Glomerular visceral epithelial cell (primary cell): Measurements from ENCODE around the gene BDKRB1.
A peak's percentile ranks its signal among the peaks of the same experiment; 100 is the strongest.

ENCODE experiments used
- DNase-seq: peaks from one replicate; pipeline ENCODE4 v3.0.0-alpha.2; 2016; ENCODE audit errors: extremely low spot score

Gene BDKRB1

DNA sequence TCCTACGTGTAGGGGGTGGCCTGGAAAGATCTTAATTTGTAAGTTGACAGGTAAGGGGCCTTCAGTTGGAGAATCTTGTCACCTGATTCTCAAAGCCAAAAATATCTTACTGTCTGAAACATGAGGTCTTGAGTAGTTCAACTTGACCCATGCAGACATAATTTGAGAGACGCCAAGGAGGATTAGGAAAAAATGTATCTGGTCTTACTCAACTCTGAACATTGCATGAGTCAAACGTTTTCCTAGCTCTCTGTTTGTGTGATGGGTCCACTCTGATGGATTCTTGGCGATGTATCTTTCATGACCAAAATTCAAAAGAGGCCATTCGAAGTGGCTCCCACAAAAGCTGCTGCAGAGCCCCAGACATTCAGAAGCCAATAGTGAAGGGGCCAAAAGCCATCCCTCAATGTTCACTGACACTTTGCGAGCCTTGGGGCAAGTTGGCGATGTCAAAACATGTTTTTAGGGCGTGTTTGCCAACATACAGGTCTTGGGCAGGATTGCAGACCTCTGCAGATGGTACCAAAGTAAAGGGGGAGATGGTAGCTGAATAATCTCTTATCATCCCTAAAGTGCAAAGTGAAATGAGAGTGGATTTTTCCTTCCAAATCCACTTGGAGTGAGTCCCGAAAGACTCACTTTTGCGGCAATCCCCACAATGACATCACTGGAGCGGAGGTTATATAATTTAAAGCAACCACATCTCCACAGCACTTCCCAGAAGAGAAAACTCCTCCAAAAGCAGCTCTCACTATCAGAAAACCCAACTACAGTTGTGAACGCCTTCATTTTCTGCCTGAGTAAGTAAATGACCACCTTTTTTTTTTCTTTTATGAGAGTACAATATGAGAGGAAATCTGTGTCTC lies at the start of gene BDKRB1:
Gene BDKRB1 (plus strand): TSS at position 710 of the 866 bp plus-strand sequence. CDS start 7,473 bp downstream, outside the sequence.
- DNase-seq = no peak

DNA sequence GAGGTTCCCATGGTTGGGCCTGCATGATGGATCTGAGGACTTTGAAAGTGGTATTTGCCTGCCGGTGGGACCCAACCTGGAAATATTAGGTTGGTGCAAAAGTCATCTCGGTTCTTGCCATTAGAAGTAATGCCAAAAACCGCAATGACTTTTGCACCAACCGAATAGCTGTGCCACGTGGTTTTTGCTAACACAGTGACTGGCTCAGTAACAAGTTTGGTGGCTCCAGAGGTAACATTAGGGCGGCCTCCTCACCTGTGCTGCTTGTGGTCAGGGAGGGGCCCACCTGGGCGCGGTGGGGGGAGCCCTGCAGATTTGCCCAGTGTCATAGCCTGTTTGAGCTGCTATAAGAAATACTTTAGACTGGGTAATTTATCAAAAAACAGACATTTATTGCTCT lies 49.5 kb upstream of the BDKRB1 start:
- DNase-seq = no peak

DNA sequence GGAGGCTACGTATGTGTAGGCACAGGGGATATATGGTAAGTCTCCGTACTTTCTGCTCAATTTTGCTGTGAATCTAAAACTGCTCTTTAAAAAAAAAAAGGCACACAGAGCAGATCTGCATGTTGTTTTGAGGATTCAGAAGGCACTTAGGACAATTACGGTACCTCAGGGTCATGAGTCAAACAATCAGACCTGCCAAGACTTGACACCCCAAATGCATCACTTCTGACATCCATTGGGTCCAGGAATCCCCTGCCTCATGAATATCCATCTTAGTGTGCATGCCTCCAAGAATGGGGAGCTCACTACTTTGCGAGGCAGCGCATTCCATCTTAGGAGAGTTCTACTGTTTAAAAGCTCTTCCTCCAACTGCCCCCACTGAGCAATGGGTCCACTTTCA lies 48.3 kb upstream of the BDKRB1 start:
- DNase-seq = no peak

DNA sequence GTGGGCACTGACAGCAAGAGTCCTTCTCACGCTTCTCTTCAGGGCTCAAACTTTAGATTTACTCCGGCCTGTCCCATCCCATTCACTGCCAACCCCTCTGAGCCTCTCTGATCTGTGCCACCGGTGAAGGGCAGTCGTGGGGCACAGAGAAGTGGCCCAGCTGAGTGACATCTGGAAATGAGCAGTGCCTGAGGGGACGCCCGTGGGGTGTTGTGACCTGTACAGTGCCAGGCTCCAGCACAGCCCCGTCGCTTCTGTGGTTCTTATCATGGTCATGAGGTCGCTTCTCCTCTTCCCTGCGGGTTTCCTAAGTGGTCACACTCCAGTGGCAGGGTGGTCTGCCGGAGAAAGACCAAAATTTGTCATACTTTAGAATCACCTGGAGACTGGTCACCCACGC lies 47.3 kb upstream of the BDKRB1 start:
- DNase-seq = no peak

DNA sequence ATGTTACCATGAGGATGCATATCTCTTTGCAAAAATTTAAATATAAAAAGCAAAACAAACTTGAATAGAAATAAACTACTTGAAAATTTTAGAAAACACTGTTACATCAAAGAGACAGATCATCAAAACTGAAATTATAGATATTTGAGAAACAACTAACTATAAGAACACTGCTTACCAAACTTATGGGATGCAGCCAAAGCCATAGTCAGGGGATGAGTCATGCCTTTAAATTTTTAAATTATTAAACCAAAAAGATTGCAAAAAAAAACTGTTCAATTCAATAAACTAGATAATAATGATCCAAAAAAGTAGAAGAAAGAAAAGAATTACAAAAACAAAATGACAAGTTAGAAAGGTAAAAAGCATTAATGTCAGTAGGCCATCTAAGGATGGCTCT lies 43.9 kb upstream of the BDKRB1 start:
- DNase-seq = no peak

DNA sequence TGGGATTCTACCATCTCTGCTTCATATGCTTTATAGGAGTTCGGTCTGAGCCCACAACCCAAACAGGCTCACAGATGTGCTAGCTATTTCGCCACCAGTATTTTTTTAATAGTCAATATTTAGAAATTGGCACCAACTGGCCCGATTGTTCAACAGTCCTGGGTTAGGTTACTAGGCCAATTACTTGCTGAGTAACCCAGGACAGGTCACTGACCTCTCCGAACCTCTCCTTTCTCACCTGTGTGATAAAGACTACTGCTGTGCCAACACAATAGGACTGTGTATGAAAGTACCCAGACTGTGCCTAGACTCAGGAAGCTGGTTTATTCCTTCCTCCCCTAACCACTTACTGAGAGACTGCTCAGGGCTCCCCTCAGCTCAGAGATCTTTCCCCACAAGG lies 43.1 kb upstream of the BDKRB1 start:
- DNase-seq = no peak

DNA sequence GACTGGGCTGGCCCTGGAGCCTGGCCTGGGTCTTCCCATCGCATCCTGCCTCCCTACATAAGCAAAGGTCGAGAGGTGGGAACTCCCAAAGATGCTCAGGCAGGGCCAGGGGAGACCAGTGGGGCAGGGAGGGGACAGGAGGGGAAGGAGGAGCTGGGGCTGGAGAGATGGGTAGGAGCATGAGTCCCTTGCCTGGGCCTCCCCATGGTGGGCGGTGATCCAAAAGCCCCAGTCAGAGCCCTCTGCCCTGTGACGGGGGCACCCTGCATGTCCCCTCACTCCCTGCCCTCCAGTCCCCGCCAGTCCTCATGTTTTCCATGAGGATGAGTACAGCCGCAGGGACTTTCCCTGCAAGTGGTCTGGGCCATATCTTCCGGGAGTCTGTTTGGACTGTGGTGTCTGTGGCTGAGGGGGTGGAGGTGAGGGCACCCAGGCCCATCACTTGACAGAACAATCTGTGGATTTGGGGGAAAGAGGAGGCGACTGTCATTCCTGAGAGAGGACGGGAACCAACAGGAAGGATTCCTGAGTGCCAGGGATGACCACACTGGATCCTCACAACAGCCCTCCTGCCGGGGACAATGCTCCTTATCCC lies 42.0 kb upstream of the BDKRB1 start:
- peak; percentile 48 for DNase-seq

DNA sequence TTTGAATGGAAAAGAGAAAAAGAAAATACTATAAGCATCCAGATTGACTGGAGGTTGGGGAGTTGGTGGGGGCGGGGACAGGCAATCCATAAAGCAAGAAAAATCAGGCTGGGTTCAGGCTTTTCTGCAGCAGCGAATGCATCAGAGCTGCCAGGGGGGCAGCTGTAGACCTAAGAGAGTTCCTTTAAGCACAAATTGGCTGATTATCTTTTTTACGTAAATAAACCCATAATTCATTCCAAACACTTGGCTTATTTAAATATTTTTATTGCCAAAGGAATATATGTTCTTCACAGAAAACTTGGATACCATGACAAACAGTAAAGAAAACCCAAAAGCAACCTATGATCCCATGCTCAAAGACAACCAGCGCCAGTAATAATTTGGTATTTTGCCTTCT lies 41.2 kb upstream of the BDKRB1 start:
- no peak for DNase-seq

DNA sequence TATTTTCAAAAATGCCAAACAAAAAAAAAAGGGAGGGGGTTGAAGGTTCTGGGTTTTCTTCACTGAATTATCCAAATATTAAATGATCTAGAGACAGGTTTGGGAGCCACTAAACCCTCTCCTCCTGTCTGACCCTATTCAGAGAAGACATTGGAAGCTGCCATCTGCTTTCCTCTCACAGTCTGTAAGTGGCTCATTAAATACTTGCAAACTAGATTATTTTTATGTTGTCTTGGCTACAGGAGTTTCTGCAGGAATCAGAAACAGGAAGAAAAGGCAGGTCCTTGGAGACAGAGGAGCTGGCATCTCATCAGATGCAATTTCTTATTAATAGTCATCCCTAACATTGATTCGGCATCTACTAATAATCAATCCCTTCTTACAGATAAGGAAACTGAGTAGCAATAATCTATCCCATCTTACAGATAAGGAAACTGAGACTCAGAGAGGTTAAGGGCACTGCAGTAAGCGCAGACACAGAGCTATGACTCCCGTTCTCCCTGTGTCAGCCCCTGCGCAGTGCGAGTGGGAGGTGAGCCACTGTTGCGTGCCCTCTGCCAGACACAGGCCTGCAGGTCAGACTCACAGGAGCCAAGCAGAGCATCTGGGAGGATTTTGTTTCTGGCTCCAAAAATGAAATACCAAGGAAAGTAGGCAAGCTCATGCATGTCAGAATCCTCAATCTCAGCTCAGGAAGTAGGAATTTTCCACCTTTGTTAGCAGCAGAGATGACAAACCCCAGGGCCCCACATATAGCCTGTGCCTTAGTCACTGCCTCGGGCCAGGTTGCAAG lies 40.4 kb upstream of the BDKRB1 start:
- no peak for DNase-seq

DNA sequence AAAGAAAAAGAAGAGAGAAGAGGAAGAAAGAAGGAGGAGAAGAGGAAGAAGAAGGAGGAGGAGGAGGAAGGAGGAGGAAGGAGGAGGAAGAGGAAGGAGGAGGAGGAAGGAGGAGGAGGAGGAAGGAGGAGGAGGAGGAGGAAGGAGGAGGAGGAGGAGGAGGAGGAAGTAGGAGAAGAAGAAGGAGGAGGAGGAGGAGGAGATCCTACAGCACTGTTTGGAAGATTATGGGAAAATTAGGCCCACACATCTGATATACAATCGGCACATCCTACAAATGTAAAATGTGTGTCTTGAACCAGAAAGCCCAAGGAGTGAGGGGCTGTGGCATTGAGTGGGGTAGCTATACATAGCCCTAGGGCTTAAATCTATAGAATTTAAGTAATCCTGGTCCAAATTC lies 39.4 kb upstream of the BDKRB1 start:
- no peak for DNase-seq

DNA sequence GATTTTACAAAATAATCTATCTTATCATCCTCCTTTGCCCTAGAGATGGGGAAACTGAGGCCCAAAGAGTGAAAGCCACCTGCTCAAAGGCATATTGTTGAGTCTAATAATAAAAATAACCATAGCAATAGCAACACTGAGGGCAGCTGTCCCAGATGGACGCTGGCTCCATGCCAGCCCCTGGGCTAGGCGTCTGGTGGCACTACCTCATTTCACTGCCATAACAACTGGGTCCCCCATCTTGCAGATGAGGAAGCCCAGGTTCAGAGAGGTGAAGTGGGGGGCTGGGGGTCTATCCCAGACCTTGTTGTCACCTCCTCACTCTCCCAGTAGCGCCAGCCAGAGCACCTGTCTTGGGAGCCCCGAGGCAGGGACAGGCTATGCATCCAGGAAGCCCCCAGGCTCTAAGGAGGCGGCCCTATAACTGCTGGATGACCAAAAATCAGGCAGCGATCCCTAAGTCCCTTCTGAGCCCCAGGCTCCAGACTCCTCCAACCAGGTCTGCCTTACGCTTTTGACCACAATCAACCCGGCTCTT lies 38.6 kb upstream of the BDKRB1 start:
- no peak for DNase-seq

DNA sequence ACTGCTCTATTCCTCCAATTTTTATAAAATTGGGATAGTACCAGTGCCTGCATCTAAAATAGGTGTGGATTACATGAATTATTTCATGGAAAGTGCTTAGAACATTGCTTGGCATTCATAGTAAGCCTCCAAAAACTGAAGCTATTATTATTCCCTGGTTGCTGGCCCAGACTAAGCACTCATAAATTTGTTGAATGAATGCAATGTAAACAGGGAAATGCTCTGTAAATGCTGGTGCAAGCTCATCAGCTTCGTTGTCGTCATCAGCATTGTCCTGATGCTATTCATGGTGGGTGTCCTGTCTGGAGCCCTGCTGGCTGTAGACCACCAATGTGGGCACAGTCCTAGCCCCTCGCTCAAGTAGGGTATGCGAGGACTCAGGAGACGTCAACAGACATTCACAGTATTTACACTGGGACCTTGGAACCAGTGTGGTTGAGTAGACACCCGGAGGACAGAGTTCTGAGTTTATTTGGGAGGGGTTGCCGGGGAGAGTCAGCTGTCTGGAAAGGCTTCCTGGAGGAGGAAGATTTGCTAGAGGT lies 34.8 kb upstream of the BDKRB1 start:
- no peak for DNase-seq

DNA sequence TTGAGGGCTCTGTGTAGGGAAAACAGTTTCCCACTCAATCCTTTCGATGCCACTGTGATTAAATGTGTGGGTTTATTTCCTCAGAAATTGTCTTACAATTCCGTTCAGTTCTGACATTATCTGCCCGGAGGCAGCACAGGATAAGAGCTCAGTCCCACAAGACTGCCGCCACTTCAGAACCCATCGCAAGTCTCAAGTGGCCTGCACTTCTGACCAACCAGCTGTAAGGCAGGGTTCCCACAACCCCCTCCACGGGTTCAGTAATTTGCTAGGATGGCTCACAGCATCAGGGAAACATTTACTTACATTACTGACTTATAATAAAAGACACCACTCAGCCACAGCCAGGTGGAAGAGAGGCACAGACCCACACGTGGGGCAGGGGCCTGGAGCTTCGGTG lies 34.2 kb upstream of the BDKRB1 start:
- DNase-seq = no peak

DNA sequence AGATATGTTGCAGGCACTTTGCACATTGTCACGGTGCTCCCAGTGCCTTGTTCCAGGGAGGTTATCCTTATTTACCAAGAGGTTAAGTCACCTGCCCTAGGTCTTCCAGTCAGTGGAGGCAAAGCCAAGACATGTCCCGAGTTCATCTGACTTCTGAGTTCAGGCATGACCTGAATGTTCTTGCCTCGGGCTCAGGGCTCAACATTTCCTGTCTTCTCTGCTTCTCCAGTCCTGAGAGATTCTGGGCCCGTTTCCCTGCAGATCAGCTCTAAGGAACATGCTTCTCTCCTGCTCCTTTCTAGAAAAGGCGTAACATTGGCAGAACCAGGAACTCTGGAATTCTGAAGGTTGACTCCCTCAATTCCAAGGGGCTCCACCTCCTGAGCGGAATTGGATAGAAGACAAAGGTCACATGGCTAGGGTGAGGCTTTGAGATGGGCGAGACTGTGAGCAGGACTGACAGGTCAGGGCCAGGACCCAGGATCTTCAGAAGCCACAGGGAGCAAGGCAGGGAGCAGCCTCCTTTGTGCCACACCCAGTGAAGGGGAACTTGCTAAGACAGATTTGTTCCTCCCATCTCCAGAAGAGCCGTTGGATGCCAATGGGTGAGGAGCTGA lies 31.4 kb upstream of the BDKRB1 start:
- DNase-seq = no peak

DNA sequence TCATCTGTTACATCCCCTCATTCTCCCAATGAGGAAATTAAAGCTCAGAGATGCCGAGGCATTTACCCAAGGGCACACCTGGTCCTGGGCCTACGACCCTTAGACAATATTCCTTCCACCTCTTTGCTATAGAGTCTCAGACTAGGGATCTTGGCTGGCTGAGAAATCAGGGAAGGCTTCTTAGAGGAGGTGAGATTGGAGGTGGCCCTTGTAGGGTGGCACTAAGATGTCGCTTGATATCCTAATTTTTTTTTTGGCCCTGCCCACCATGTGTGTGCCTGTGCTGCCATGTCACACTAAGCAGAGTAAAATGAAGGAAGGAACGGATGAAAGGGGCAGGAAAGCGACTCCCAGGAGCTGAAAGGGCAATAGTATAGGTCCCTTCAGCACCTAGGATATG lies 30.8 kb upstream of the BDKRB1 start:
- DNase-seq = no peak

DNA sequence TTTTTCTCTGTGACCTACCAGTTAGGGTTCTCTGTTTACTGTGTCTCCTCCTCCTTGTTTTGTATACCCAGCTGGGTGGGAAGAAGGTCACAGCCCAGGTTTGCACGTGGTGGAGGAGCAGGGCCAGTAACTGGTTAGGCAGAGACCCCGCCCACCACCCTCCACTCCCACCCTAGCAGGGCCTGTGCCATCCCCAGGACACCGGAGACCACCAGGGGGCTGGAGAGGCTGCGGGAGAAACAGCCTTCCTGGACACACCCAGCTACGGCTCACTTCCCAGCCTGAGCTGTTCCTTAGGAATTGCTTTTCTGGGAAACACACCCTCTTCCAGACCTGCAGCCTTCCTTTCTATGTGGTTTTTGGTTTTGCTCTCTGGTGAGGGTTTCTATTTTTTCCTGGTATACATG lies 30.3 kb upstream of the BDKRB1 start:
- peak; percentile 64 for DNase-seq

DNA sequence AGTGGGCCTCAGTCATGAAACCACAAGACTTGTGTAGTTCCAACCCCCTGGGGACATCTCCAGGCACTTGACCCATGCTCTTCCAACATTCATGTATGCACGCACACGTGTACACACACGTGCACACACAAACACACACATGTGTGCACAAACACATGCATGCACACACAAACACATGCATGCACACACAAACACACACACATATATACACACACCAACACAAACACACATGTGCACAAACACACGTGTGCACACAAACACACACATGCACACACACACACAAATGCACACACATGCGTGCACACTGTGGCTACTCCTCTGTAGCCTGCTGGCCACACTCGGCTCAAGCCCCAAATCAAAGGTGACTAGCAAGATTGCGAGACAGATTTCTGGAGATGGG lies 28.6 kb upstream of the BDKRB1 start:
- DNase-seq = no peak

DNA sequence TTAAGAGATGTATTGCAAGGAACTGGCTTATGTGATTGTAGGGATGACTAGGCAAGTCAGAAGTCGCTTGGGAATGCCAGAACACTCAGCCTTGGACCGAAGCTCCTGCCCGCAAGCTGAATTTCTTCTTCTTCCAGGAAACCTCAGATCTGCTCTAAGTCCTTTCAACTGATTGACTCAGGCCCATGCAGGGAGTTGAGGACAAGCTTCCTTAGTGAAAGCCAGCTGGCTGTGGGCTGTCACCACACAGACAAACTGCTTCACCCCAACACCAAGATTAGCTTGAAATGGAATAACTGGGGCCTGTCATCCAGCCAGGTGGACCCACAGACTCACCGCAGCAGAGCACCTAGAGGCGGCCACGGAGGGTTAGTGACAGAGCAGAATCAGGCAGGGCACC lies 26.7 kb upstream of the BDKRB1 start:
- no peak for DNase-seq

DNA sequence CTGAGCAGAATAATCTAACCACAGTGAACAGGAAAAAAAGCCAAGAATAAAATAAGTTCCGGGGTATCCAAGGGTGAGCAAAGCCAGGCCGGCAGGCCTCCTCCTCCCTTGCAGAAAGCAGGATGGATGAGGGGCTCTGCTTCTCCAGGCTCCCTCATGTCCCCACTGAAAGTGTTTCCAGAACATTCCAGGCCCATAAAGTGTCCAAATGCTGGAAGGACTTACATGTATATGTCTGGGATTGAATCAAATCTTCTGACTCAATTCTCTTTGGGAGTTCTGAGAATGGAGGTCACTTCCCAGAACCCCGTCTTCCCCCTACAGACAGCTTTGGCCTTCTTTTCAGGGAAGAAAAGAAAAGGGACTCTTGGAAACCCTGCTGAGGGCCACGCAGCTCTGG lies 25.0 kb upstream of the BDKRB1 start:
- no peak for DNase-seq

DNA sequence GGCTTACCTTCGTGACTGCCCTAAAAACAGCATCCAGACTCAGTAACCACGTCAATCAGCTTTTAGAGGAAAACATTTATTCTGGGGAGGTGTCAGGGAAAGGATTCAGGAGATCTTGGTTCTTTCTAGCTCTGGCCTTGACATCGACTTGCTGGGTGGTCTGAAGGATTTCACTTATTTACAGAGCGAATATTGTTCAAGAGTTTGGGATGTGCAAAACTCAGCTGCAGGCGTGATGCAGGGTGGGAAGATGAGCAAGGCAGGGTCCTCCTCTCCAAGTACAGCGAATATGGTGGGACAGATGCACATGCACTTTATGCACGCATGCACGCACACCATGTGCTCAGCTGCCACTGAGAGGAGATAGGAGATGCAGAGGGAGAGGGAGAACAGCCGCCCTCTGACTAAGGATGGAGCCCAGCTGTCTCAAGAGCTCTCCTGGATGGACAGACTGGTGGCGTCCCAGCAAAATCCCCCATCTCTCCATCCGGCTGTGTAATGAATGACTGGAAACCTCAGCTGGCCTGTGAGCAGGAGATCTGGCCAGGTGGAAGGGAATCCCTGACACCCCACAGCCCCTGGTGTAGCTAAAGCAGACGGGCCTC lies 24.4 kb upstream of the BDKRB1 start:
- DNase-seq = no peak

DNA sequence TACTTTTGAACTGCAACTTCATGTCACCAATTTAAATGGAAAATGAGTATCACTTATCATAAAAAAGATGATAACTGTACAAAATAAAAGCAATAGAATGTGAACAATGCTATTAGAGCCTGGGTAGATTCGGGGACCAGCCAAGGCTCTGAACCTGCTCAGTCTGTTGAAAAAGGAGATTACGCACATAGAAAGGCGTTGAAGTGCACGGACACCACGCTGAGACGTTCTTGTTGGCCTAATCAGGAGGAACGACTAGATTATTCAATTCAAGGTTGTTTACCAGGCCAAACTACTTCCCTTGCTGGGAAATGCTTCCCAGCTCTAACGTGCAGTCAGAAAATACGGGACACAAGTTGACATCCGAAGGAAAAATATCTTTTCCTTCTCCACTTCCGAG lies 23.5 kb upstream of the BDKRB1 start:
- DNase-seq = no peak
